Right lobe of liver (tissue), 4 donors: ENCODE results near the gene TYW5.

Experiments used
- POLR2A ChIP-seq: fragments of 450-650 bp; IDR thresholded peaks from one replicate; pipeline ENCODE4 v1.6.1; 2017; ENCODE audit warnings: antibody characterized with exemption, mild to moderate bottlenecking
- TF ChIP-seq, protein P1 (sequence below), 4 donors: fragments of 200-600 bp in 3 of 4; fragments of 450-650 bp in 1 of 4; IDR thresholded peaks; one replicate each; pipeline versions ENCODE4 v1.5.1 to v1.8.0; 2016 to 2022; ENCODE audit warnings: antibody characterized with exemption in 4 of 4, mild to moderate bottlenecking in 2 of 4
- donor health status: DM: no; HTN: no; CAD: no.
- donor health status: DM: no; HTN: no; CAD: no.
- donor health status: DM: no; HTN: yes; CAD: no.

DNA sequence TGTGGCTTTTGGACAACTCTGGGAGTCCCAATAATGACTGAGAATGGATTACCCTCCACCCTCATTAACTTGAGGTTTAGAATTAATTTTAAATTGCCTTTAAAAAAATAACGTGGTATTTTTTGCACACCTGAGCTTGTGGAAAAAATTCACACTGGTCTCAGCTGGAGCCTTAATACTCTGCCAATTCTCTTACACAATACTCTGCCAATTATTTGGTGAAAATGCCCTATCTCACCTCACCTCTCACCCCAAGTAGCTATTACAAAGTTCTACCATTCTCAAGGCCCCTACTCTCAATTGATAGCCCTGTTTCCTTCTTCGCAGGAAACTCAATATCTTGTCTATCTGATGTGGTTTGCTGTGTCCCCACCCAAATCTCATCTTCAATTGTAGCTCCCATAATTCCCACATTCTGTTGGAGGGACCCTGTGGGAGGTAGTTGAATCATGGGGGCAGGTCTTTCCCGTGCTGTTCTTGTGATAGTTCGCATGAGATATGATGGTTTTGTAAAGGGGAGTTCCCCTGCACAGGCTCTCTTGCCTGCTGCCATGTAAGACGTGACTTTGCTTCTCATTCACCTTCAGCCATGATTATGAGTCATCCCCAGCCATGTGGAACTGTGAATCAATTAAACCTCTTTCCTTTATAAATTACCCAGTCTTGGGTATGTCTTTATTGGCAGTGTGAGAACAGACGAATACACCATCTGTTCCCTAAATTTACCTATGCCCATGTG lies 71.6 kb downstream of the TYW5 start:
- TF ChIP-seq, protein P1, sequence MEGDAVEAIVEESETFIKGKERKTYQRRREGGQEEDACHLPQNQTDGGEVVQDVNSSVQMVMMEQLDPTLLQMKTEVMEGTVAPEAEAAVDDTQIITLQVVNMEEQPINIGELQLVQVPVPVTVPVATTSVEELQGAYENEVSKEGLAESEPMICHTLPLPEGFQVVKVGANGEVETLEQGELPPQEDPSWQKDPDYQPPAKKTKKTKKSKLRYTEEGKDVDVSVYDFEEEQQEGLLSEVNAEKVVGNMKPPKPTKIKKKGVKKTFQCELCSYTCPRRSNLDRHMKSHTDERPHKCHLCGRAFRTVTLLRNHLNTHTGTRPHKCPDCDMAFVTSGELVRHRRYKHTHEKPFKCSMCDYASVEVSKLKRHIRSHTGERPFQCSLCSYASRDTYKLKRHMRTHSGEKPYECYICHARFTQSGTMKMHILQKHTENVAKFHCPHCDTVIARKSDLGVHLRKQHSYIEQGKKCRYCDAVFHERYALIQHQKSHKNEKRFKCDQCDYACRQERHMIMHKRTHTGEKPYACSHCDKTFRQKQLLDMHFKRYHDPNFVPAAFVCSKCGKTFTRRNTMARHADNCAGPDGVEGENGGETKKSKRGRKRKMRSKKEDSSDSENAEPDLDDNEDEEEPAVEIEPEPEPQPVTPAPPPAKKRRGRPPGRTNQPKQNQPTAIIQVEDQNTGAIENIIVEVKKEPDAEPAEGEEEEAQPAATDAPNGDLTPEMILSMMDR (IDR thresholded peaks at IDR 0.05), result no peak
- TF ChIP-seq POLR2A, result no peak
